SU-DHL-6 (cell line): ENCODE measurements around the gene CADM4.

ENCODE experiments used
- H2AFZ ChIP-seq: fragments of 200-600 bp; sonication (generic); 2 replicates; pipeline ENCODE4 v1.6.1; 2014; ENCODE audit warnings: low read depth, mild to moderate bottlenecking, moderate library complexity, mixed read lengths, antibody characterized with exemption, low read length; ENCODE audit not compliant: severe bottlenecking
- H3F3A ChIP-seq: fragments of 200-600 bp; shearing (Covaris generic); 2 replicates; pipeline ENCODE4 v1.6.0; 2016; ENCODE audit warnings: antibody characterized with exemption, mild to moderate bottlenecking; ENCODE audit not compliant: insufficient read depth
- H3K27ac ChIP-seq: fragments of 200-600 bp; sonication (generic); 2 replicates; pipeline ENCODE4 v1.5.1; 2016; ENCODE audit warnings: low read depth, mild to moderate bottlenecking, low read length, moderate library complexity, mixed read lengths
- H3K27me3 ChIP-seq: fragments of 200-600 bp; sonication (generic), shearing (Covaris generic); 2 replicates; pipeline ENCODE4 v1.6.0; 2014; ENCODE audit warnings: mild to moderate bottlenecking, low read length
- H3K36me3 ChIP-seq: fragments of 200-600 bp; sonication (generic); 2 replicates; pipeline ENCODE4 v1.6.1; 2014; ENCODE audit warnings: mild to moderate bottlenecking, low read length, mixed read lengths
- H3K4me2 ChIP-seq: fragments of 300-600, 200-600 bp; shearing (Covaris generic), sonication (generic); 2 replicates; pipeline ENCODE4 v1.6.0; 2014; ENCODE audit warnings: low read length, low read depth, mild to moderate bottlenecking; ENCODE audit not compliant: poor library complexity, severe bottlenecking
- H3K4me3 ChIP-seq: fragments of 200-600 bp; sonication (generic); 2 replicates; pipeline ENCODE4 v1.5.1; 2014; ENCODE audit warnings: antibody characterized with exemption, low read length, mild to moderate bottlenecking, mixed read lengths; ENCODE audit not compliant: insufficient read depth, poor library complexity, severe bottlenecking
- H3K79me2 ChIP-seq: fragments of 200-600 bp; sonication (generic); 2 replicates; pipeline ENCODE4 v1.6.1; 2014; ENCODE audit warnings: mild to moderate bottlenecking, low read length, moderate library complexity; ENCODE audit not compliant: insufficient read depth
- H3K9ac ChIP-seq: fragments of 200-600 bp; sonication (generic); 2 replicates; pipeline ENCODE4 v1.7.0; 2014; ENCODE audit warnings: mild to moderate bottlenecking, low read length
- H3K9me2 ChIP-seq: fragments of 200-600 bp; sonication (generic); replicated peaks from 2 replicates; pipeline ENCODE4 v1.6.1; 2014; ENCODE audit warnings: low read length; ENCODE audit not compliant: insufficient read depth
- H3K9me3 ChIP-seq: fragments of 200-600 bp; sonication (generic); 2 replicates; pipeline ENCODE4 v1.6.1; 2014; ENCODE audit warnings: low read length, mixed read lengths; ENCODE audit not compliant: insufficient read depth
- H4K20me1 ChIP-seq: fragments of 200-600 bp; sonication (generic); 2 replicates; pipeline ENCODE4 v1.6.1; 2014; ENCODE audit warnings: low read depth, mild to moderate bottlenecking, antibody characterized with exemption, low read length, moderate library complexity, mixed read lengths
- EZH2phosphoT487 ChIP-seq: fragments of 200-600 bp; sonication (generic), shearing (Covaris generic); conservative IDR thresholded peaks from 2 replicates; pipeline ENCODE4 v1.6.1; 2018; ENCODE audit warnings: mild to moderate bottlenecking, antibody characterized with exemption, low read length, moderate library complexity, mixed read lengths
- TF ChIP-seq, protein P1 (sequence below): fragments of 200-600 bp; sonication (generic); IDR thresholded peaks from one replicate; pipeline ENCODE4 v1.5.1; 2017; ENCODE audit warnings: antibody characterized with exemption, mild to moderate bottlenecking, low read length, moderate library complexity; ENCODE audit not compliant: insufficient read depth, poor library complexity, severe bottlenecking

Gene CADM4

DNA sequence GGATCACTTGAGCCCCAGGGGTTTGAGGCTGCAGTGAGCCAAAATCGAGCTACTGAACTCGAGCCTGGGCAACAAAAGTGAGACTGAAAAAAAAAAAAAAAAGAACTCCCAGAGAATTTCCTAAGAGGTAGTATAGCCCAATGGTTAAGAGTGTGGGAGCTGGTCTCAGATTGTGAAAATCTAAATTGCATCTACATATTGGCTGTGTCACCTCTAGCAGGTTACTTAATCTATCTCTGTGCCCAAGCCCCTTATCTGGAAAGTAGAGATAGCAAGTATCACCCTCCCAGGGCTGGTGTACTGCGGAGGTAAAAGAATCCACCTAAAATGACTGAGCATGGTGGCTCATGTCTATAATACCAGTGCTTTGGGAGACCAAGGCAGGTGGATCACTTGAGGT lies 34.0 kb upstream of the CADM4 start:
- Histone ChIP-seq H3K9me2 (no peaks in the 10 kb centered on the region), H3K36me3 (no peaks in the 10 kb centered on the region), H3K4me2 (no peak overlapping the region), H2AFZ (no peak overlapping the region), H3F3A (no peaks in the 10 kb centered on the region), H3K27me3 (no peaks in the 10 kb centered on the region), H3K79me2 (no peaks in the 10 kb centered on the region), H3K4me3 (no peak overlapping the region), H3K9me3 (no peaks in the 10 kb centered on the region), H3K27ac (no peak overlapping the region), H3K9ac (no peak overlapping the region), H4K20me1 (no peaks in the 10 kb centered on the region)
- TF ChIP-seq, protein P1, sequence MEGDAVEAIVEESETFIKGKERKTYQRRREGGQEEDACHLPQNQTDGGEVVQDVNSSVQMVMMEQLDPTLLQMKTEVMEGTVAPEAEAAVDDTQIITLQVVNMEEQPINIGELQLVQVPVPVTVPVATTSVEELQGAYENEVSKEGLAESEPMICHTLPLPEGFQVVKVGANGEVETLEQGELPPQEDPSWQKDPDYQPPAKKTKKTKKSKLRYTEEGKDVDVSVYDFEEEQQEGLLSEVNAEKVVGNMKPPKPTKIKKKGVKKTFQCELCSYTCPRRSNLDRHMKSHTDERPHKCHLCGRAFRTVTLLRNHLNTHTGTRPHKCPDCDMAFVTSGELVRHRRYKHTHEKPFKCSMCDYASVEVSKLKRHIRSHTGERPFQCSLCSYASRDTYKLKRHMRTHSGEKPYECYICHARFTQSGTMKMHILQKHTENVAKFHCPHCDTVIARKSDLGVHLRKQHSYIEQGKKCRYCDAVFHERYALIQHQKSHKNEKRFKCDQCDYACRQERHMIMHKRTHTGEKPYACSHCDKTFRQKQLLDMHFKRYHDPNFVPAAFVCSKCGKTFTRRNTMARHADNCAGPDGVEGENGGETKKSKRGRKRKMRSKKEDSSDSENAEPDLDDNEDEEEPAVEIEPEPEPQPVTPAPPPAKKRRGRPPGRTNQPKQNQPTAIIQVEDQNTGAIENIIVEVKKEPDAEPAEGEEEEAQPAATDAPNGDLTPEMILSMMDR: no peak
- TF ChIP-seq EZH2phosphoT487: no peak

DNA sequence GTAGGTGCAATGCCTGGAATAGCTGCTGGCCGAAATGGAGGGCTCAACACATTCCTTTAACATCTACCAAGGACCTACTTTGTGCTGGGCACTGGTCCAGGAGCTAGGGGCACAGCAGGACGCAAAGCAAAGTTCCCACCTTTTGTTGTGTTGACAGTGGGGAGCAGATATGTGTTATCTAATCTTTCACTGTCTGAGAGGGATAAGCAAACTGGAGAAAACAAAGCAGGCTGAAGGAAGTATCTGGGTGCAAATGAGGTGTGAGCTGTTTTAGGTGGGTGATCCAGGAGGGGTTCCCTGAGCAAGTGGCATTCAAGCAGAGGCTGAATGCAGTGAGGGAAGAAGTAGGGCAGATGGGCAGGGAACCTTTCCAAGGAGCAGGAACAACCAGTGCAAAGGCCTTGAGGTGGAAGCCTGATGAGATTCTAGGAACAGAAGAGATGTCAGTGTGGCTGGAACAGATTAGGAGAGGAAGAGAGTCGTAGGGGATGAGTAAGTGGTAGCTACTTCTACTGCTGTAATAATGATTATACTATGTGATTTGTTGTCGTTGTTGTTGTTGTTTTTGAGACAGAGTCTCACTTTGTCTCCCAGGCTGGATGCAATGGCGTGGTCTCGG lies 32.5 kb upstream of the CADM4 start:
- no peaks in the 10 kb centered on the region for H4K20me1 ChIP-seq
- no peak overlapping the region for H2AFZ ChIP-seq
- H3K9me2 ChIP-seq: no peaks in the 10 kb centered on the region
- no peak overlapping the region for H3K4me3 ChIP-seq
- no peaks in the 10 kb centered on the region for H3K9me3 ChIP-seq
- no peak overlapping the region for H3K9ac ChIP-seq
- H3F3A ChIP-seq: no peaks in the 10 kb centered on the region
- no peak overlapping the region for H3K4me2 ChIP-seq
- no peaks in the 10 kb centered on the region for H3K27me3 ChIP-seq
- no peak overlapping the region for H3K27ac ChIP-seq
- no peak for TF ChIP-seq EZH2phosphoT487
- TF ChIP-seq, protein P1: no peak
- H3K79me2 ChIP-seq: no peaks in the 10 kb centered on the region
- H3K36me3 ChIP-seq: no peaks in the 10 kb centered on the region

DNA sequence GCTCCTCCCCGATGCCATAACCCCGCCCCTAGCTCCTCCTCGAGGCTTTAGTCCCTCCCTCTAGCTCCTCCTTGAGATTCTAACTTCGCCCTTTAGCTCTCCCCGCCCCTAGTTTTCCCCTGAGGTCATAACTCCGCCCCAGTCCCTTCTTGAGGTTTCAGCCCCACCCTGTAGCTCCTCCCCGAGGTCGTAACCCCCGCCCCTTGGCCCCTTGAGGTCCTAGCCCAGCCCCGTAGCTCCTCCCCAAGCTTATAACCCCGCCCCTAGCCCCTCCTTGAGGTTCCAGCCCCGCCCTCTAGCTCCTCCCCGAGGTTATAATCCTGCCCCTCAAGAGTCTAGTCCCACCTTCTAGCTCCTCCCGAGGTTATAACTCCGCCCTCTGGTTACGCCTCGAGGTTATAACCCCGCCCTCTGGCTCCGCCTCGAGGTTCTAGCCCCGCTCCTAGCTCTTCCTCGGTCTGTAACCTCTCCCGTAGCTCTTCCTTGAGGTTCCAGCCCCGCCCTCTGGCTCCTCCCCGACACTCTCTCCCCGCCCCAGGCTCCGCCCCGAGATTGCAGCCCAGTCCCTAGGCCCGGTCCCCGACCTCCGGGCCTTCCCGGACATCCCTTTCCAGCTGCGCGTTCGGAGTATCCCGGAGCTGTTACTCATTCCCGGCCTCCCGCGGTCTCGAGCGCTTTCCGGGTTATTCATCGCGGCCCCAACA lies 28.9 kb upstream of the CADM4 start:
- no peak for TF ChIP-seq EZH2phosphoT487
- TF ChIP-seq, protein P1: no peak
- H3F3A ChIP-seq: no peaks in the 10 kb centered on the region
- H3K9ac ChIP-seq: no peak overlapping the region
- H3K27me3 ChIP-seq: no peaks in the 10 kb centered on the region
- no peaks in the 10 kb centered on the region for H3K36me3 ChIP-seq
- no peak overlapping the region for H2AFZ ChIP-seq
- no peaks in the 10 kb centered on the region for H3K9me2 ChIP-seq
- H4K20me1 ChIP-seq: no peaks in the 10 kb centered on the region
- H3K9me3 ChIP-seq: no peaks in the 10 kb centered on the region
- no peaks in the 10 kb centered on the region for H3K79me2 ChIP-seq
- no peak overlapping the region for H3K4me3 ChIP-seq
- H3K27ac ChIP-seq: no peak overlapping the region
- H3K4me2 ChIP-seq: no peak overlapping the region
